Measurements from ENCODE around the gene MINAR1. TPM values are rescaled to one million over a fixed set of nuclear protein-coding genes. Genes with fewer than 3 reads are reported as not detected.
"Not testable (repeated sequence)": the region's sequence is repeated elsewhere in the genome, so short reads cannot be mapped to it uniquely, and the experiment has no call there.

The MINAR1 gene, protein sequence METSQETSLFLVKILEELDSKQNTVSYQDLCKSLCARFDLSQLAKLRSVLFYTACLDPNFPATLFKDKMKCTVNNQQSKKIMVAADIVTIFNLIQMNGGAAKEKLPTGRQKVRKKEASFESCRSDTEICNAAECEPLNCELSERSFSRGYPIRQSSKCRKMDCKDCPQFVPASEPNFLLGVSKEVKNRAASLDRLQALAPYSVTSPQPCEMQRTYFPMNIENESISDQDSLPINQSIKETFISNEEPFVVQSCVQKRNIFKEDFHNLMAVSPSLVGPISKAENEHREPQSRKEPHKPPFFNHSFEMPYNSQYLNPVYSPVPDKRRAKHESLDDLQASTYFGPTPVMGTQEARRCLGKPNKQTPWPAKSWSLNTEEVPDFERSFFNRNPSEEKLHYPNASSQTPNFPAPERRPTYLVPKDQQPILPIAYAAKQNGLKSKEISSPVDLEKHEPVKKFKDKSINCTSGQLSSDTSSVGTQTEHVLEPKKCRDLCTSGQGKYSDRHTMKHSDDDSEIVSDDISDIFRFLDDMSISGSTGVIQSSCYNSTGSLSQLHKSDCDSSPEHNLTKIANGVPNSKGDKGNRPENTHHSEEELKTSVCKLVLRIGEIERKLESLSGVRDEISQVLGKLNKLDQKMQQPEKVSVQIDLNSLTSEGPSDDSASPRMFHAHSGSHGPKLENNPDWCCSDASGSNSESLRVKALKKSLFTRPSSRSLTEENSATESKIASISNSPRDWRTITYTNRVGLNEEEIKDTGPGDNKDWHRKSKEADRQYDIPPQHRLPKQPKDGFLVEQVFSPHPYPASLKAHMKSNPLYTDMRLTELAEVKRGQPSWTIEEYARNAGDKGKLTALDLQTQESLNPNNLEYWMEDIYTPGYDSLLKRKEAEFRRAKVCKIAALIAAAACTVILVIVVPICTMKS
- total RNA-seq = 2.6 TPM

DNA sequence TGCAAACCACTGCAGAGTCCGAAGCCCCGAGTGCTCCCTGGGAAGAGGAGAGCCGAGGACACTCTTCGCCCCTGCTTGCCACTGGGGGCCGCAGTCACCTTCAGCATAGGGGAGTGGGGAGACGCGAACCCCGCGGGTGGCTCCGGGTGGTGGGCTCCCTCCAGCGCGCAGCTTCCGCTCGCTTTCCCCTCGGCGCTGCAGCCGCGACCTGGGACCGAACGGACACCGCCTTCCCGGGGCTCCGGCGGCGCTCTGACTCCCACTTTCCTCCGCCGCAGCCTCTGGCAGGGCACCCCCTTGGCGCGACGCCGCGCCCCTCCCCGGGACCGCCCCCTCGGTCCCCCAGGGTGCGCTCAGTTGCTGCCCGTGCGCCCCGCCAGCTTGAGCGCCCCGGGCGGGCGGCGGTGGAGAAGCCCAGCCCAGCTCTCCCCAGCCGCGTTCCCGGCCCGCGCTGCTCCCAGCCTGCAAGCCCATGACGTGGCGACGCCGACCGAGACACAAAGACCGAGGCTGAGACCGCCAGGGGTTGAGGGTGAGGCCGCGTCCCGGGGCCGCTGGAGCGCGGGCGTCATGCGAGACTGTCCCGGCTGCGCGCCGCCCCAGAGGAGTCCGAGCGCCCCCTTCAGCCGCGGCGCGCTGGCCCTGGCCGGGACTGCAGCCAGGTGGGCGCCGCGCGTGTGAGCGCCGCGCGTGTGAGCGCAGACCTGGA lies at the start of gene MINAR1:
TSS of gene MINAR1 (plus strand) at position 701 of the 709 bp plus-strand sequence. CDS start 23,812 bp downstream, outside the sequence.
- DNase-seq = no peak

DNA sequence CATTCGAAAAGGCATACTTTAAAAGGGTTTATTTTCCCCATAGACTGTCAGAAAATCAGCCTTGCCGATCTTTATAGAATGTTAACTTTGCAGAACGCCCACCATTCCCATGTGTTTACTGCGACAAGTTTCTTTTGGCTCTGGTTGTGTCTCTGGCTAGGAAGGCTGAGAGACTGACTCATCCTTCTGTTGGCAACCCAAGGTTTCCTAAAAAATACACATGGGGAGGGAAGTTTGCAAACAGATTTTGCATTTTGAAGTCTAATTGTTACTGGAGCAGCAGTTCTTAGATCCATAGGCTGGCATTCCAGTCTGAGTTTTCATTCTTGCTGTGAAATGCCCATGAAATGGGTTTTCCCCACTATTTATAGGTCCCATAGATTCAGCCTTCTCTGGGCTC lies 37.9 kb upstream of the MINAR1 start:
- no peak for DNase-seq

DNA sequence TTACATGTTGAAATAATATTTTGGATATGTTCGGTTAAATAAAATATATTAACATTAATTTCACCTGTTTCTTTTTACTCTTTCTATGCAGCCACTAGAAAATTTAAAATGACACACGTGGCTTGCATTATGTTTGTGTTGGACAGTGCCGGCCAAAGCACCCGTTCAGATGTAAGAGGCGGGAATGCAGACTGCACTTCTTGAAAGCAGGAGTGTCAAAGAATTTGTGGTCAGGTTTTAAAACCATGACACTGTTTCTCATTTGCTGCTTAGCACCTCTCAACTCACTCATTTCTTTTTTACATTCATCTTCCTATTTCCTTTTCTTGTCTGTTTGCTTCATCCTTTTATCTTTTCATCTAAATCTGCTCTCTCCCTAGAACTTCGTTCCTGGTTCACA lies 35.3 kb upstream of the MINAR1 start:
- no peak for DNase-seq

DNA sequence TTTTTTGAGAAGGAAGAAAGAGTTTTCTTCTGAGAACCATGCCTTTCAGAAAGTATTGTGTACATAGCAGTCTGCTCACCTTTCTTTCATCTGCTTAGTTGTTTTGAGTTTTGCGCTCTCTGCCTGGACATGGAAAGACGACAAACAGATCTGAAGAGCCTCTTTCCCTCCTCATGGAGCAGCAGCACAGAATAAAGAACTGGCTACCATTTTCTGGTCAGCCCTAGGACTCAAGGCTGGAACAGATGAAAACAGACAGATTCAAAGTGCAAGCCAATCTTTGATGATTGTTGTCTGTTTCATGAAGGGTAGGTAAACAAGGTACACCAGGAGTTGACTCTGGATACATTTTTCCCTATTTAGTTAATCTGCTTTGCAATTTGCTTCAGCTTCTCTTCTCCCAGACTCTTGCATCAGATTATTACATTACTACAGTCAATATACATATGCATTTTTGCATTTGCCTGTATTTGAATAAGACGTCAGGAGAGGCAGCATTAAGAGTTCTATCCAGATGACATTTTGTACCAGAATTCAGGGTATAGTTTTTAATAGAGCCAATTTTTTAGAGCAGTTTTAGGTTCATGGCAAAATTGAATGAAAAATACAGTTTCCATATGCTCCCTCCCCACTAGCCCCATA lies 34.7 kb upstream of the MINAR1 start:
- no peak for DNase-seq

DNA sequence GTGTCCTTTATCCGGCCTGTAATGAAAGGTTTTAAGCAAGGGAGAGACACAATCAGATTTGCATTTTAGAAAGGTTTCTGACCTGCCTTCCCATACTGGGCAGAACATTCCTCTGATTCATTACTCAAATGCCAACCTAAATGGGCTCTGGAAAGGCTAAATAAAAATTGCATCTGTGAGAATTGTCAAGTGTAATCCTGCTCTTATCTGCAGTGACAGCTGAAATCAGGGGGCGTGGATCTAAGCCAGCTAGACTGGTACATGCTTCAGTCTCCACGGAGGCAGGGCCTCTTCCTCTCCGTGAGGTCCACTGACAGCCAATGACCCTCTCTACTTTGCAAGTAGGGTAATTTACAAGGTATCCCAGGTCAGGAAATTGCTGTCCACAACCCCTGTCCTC lies 32.5 kb upstream of the MINAR1 start:
- no peak for DNase-seq

DNA sequence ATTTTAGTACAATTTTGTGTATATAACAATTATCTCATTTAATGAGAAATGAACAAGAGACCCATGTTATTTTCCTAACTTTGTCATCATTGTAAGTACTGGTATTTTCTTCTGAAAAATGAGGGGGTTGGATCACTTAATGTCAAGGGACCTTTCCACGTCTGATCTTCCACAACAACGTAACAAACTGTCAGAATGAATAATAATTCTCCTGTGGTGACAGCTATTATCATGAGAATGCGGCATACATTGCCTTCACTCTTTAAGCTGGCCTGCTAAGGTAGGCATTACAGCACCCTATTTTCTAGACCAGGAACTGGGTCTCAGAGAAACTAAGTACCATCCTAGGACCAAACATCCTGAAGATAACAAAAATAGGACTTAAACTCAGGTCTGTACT lies 31.5 kb upstream of the MINAR1 start:
- DNase-seq = no peak

DNA sequence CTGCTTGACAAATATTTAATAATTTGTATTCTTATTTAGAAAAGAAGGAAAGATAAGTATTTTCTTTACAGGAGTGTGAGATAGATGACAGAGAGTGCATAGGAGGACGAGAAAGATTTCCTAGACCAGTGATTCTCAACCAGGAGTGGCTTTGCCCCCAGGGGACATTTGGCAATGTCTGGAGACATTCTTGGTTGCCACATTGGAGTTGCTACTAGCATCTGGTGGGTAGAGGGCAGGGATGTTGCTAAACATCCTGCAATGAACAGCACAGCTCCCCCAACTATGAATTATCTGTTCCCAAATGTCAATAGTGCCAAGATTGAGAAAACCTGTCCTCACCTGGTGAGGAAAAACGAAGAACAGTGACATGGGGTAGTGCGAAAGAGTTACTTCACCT lies 30.8 kb upstream of the MINAR1 start:
- DNase-seq = no peak

DNA sequence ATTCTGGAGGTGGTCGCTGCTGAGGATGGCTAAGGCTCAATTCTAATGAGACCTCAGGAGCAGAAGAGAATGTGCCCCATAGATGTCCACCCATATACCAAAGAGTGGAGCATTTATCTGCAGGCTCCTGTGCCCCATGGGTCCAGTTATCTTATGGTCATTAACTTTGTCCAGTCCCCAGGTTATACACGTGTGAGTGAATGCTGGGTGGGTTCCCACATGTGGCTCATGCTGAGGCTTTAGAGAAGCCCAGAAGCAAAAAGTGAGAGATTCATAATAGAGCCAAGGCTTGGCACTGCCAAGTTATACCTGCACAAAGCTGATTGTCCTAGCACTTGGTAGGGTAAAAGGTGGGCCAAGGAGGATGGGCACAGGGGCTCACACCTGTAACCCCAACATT lies 30.0 kb upstream of the MINAR1 start:
- no peak for DNase-seq

DNA sequence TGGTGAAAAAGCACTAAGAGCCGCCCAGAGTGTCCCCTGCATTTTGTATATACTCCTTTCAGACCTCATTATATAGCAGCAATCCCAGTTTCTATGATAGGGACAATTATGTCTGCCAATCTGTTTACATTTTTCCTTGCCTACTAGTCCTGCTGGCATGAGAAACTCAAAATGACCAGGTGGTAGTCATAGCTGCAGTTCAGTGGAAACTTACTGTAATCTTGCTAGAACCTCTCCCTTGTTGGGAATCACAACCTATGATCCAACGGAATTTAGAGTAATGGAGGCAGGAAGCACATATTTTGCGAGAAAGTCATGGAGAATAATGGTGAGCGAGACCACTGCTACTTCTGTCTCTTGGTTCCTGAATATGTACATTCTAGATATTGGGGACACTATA lies 28.6 kb upstream of the MINAR1 start:
- no peak for DNase-seq

DNA sequence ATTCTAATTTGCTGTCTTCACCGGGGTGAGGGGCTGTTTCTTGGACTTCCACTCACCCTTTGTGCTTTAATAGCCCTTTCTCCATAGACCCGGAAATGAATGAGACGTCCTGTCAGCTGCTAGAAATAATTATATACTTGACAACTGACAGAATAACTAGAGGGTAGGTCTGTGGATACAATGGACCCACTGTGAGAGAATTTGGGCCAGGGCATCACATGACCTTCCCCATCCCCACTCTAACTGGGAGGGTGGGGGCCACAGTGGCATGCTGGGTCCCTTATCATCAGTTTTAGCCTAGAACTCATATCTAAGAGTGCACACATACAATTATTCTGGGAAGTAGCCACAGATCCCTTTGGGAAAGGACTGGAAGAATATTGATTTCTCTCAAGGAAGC lies 25.9 kb upstream of the MINAR1 start:
- no peak for DNase-seq

DNA sequence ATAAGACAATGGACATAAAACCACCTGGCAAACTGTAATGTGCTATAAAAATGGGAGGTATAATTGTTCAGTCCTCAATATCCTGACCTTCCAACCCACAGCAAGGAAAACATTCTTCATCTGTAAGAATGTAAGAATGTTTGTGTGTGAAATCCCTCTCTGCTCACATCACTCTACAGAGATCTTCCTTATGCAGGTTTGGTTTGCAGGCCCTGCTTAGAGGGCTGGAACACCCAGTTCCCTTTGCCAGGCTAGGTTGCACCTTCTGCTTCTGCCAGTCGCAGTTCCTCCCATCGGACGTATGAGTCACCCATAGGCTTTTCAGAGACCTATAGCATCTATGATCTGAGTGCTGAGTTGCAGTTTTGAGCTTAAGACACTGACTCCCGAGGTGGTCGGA lies 24.1 kb upstream of the MINAR1 start:
- DNase-seq = no peak

DNA sequence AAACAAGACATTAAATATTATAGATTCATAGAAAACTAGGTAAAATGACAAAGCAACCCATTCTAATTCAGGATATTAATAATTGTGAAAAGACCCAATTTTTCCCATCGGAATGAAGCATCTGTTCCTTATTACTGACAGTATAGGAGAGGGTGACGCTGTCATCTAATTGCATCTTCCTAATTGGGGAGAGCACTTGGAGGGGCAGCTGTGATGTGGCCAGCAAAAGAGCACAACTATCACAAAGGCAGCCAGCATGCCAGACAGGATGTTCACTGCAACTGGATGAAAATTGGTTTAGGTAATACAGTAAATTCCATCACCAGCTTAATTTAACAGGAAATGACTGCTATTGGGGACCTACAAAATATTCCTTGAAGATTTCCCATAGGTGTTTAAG lies 21.9 kb upstream of the MINAR1 start:
- DNase-seq = no peak

DNA sequence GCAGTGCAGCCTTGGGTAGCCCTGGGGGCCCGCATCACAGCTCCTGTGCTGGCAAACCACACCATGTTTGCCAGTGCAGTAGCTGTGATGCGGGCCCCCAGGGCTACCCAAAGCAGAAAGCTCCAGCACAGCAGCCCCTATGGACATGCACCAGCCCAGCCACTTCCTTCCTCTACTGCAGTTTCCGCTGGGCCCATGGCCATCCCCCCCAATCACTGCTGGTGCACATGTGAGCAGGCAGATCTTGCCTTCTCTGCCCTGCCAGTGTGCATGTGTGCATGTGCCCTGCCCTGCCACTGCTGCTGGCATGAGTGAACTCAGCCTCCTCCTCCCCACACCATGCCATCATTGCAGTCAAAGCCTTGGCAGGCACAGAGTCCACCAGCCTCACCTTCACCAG lies 20.1 kb upstream of the MINAR1 start:
- DNase-seq = no peak

DNA sequence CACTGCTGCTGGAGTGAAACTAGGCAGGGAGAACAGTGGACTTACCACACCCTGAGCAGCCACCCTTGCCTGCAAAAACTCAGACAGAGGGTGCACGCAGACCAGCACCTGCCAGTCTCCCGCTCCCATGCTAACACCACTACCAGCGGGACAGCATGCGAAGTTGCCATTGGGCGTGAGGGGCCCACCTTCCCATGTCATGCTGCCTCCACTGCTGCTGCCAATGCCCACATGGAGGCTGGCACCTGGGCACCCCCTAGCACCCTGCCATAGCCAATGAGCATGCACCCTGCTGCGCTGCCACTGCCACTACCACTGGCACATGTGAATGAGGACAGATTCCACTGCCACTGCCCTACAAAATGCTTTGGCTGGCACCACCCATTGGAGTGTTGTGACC lies 19.7 kb upstream of the MINAR1 start:
- DNase-seq = no peak

DNA sequence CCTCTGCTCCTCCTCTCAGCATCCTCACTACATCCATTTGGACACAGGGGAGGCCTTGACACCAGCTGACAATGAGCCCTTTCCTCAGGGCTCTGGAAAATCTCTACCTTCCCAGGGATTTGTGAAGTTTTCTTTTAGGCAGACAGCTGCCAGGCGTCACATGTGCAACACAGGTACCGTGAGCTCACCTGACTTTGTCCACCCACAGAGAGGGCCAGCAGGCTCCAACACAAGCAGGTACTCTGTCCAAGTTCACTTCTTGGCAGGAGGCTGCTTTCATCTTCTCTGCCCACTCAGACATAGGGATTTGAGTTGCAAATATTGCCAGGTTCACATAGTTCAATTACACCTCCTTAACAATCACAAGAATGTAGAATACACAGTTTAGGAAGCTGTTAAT lies 15.3 kb upstream of the MINAR1 start:
- no peak for DNase-seq

DNA sequence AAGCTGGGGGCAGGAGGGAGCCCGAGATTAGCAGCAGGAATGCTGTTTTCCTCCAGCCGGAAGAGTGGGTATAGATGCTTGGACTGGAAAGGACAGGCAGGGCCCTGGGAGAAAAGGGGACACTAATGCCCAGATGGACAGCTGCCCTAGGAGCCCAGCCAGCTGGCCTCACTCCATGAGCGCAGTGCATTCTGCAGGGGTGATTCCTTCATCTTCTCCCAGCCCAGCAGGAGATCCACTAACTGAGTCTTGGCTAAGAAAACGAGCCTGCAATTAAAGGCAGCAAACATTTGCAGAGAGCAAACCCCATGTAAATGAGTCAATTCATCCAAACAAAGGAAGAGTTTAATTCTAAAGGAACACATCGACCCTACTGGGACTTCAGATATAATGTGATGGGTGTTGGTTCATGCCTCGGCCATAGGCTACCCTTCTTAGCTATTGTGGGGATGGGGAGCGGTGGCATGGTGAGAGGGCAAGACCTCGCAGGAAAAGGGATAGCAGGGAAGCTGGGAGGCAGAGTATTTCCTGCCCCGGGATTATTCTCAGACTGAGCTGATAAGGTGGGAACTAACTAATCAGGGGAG lies 13.3 kb upstream of the MINAR1 start:
- DNase-seq = no peak

DNA sequence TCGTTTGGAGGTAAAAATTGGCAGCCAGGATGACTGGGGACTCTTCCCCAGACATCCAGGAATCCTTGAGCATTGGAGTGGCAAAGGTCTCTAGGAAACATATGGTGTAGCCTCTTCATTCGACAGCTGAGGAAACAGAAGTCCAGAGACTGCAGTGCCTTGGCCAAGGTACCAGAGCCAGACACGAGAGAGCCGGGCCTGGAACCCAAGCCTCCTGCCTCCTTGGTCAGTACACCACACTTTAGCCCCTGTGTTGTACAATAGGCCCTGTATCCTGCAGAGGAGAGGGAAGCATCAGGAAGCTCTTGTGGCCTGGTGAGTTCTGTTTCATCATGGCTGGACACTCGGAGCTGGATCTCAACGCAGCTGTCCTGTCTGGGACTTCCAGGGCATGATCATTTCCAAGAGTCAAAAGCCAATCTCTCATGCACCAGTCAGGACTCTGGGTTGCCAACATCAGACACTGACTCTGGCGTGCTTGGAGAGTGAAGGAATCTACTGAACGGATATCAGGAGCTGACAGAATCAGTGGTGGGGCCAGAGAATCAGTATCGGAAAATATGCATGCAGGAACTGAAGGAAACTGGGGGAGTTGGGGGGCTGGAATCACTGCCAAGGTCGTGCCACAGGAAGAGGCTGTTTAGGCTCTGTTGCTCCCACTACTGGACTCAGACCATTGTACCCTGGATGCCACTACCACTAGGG lies 6.4 kb upstream of the MINAR1 start:
- no peak for DNase-seq

DNA sequence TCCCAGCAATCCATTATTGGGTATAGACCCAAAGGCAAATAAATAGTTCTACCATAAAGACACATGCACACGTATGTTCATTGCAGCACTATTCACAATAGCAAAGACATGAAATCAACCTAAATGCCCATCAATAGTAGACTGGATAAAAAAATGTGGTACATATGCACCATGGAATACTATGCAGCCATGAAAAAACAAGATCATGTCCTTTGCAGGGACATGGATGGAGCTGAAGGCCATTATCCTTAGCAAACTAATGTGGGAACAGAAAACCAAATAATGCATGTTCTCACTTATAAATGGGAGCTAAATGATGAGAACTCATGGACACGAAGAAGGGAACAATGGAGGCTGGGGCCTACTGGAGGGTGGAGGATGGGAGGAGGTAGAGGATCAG lies 5.2 kb upstream of the MINAR1 start:
- DNase-seq = not testable (repeated sequence)

DNA sequence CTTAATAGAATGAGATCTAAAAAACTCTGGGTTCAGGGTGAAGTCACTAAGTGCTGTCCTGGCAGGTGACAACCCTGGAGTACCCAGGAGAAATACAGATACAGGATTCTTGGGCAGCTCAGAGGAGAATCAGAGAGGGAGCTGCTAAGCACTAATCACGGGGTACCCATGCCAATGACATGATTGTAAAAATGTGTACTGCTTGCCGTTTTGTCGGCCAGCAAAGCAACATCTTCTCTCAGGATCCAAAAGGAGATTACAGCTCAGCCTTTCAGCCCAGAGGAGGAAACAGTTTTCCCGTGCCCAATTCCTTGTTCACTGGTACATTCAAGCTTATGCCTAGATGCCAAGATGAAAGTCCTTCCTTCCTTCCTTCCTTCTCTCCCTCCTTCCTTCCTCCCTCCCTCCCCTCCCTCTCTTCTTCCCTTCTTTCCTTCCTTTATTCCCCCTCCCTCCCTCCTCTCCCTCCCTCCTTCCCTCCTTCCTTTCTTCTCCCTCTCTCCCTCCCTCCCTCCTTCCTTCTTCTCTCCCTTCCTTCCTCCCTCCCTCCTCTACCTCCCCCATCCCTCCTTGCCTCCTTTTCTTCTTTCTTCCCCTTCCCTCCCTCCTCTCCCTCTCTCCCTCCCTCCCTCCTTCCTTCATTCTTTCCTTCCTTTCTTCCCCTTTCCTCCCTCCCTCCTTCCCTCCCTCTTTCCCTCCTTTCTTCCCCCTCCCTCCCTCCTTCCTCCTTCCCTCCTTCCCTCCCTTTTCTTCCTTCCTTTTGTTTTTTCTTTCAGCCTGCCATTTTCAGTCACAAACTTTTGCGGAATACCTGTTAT lies 4.1 kb upstream of the MINAR1 start:
- no peak for DNase-seq

DNA sequence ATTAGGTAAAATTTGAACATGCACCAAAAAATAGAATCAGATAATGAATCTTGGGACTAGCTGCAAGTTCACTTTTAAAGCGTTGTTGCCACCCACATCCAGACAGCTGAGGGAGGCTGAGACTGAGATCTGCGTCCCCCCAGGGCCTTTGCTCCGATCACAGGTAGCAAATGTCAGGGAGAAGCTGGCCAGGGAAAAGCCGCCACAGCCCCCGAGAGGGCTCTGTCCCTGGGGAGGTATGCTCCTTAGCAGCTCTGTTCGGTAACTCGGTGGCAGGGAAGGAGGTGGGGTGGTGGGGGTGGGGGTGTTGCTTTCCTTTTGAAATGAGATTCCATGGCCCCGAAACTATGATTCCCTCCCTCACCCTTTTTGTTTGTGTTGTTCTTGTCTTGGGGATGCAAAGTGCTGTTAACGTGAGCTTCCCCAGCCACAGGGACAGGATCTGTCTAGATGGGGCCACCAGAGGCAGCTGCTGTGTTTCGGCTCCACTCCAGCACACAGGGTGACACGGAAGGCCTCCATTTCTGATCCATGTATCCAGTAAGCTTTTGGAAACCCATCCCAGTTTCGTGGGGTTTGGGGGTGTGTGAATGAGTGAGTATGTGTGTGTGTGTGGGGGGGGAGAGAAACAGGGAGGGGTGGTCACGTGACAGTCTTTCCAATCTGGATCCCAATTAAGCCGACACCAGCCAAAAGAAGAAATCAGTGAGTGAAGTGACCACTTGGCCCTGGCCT lies 1.1 kb upstream of the MINAR1 start:
- no peak for DNase-seq

All from skin of body (tissue), 2 donors.